ENCODE results near the gene SLC11A2.
A peak's percentile ranks its signal among the peaks of the same experiment; 100 is the strongest.
"Not testable (repeated sequence)": the region's sequence is repeated elsewhere in the genome, so short reads cannot be mapped to it uniquely, and the experiment has no call there.

Gene SLC11A2

DNA sequence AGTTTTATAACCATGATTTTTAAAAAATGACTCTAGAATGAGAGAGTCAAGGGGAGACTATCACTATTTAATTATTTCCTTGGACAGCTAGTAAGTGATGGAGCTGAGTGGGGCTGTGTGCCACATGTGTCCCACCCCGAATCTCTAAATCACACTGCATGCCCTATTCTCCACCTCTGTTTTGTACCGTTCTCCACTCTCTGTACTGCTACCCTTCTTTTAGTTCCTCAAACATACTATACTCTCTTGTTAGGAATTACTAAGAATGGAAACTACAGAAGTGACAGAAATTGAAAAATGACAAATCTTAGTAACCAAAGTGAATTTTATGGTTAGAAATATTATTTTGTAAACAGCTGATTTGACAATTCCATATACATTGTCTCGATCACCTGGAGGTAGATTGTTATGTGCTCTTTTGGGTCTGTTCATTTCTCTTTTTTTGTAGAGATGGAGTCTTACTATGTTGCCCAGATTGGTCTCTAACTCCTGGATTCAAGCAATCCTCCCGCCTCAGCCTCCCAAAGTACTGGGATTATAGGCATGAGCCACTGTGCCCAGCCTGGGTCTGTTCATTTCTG, 35.9 kb downstream of the SLC11A2 start:
- DNase-seq (ENCODE audit: low spot score), result no peak

DNA sequence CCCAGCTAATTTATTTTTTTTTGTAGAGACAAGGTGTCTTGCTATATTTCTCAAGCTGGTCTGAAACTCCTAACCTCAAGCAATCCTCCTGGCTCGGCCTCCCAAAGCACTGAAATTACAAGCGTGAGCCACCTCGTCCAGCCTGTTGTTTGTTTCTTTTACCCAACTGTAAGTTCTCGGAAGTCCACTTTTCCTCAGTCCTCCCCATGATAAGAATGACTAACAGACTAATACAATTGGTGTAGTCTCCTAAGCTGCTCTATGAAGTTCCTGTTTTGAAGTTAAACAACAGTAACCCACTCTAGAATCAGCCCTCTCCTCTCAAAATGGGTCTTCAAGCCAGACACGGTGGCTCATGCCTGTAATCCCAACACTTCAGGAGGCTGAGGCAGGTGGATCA, 37.3 kb downstream of the SLC11A2 start:
- no peak for DNase-seq (ENCODE audit: low spot score)

DNA sequence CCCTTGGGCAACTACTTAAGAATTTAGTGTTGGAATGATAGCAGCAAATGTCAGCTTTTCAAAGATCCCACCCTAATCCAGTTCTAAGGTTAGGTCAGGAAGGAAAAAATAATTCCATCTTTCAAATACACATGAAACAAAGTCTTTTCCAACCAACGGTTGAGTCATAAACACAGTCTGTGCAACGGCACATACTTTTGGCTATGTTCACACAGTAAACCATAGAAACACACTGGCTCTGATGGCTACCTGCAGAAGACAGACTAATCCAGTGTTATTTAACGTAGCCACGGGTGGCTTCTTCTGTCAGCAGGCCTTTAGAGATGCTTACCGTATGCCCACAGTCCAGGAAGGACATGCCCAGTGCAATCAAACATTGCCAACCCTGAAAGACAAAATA, 38.1 kb downstream of the SLC11A2 start:
- DNase-seq (ENCODE audit: low spot score), result no peak

DNA sequence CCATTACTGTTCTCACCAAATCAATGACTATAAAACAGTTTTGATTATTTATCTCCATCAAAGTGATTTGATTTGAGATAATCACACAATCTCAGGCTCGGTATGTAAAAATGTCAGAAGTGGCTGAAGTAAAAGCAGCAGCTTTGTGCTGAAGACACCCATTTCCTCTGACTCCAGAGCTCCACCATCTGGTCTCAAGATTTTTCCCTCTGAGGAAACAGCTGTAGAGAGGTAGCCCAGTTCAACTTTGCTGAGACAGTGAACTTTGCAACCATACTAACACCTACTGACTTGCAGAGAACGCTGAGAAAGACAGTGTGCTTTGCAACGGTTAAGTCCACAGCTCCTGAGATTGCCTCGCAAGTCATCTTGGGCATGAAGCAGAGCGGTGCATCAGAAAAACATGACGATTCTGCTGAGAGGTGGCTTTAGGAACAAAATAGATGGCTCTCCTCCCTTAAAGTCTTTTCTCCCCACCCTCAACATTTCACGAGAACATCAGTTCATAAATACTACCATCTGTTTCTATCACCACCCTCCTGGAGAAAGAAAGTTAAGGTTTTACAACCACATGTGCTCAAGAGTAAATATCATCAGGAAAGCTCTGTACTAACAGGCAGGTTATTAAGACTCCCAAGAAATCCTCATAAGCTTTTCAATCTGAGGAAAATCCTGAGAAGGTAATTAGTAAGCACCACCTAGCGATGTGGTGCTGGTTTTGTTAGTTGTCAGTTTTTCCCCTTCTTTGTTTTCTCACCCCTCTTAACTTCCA, 39.0 kb downstream of the SLC11A2 start:
- peak; percentile 66 for DNase-seq (ENCODE audit: low spot score)

DNA sequence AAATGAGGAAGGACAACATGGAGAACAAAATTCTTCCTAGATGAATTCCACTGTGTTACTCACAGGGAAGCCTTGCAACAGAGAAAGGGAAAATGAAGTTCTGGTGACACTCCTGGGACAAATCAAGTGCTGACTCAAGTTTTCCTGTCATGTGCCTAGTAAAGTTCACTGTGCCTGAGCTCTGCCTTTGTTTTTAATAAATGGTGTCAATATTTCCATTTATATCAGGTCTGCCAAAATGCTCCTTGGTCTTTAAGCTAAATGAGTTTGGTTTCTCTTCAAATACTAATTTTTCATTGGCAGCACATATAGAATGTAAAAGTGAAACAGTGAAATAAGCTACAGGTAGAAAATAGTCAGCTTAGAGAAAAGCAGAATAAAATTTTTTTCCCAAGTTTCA, 40.9 kb downstream of the SLC11A2 start:
- DNase-seq (ENCODE audit: low spot score), result no peak

DNA sequence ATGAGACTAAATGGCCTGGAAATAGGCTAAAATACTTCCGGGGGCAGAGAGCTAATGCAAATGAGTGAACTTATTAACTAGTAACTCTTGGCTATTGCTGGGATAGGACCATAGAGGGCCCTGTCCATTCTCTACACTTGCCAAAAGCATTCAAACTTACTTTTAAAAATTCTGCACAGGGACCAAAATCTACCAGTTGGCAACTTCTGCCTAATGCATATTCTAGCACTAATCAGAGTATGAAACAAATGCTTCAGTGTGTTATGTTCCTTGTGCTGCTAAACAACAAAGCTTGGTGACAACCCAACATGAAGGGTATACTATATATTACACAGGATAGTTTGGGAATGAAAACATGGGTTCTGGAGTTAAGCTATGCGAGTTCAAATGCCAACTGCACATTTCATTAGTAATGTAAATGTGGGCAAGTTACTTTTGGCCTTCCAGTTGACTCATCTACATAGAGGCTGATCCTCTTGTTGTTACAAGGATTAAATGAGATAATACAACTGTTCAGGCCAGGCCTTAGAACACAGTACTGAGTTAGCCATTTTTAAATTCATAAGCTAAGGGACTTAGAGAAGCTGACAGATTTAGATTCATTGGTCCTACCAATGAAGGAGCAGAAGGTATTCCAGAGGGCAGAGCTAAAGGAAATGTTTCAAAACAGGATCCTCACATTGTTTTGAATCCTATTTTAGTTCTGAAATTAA, 41.4 kb downstream of the SLC11A2 start:
- DNase-seq (ENCODE audit: low spot score), result no peak

DNA sequence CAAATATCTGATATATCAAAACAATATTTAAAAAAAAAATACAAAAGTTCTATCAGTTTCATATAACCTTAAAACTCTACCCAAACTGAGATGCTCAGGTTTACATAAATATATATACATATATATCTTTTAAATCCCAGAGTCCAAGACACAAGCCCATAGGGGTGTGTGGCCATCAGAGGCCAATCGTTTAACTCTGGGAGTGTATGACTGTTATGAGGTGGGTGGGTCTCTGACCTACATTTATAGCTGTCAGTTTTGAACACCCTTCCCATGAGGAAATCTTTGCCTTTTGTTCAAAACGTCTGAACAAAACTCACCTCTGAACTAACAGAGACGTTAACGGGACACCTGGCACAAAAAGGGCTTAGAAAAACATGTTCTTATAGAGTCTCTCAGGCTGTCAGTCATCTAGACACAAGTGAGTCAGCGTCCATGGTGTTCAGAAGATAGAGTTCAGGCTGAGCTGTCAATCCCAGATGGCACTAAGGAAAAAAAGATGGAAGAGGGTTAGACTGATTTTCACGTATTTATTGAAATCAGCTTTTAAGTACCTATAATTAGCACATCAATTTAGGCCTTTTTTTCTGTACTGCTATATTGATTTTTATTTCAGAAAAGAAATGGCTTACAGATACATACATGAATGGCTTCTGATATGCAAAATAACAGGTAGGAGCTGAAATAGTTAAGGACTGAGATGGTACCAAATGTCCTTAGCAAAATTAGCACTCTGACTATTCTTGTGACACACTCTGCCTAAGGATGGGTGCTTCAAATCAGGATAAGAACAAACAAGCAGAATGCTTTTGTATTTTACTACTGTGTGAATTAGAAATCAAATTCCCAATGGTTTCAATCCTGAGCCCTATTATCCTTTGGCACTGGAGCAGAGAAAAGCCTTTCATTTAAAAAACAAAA, 44.6 kb downstream of the SLC11A2 start:
- no peak for DNase-seq (ENCODE audit: low spot score)

DNA sequence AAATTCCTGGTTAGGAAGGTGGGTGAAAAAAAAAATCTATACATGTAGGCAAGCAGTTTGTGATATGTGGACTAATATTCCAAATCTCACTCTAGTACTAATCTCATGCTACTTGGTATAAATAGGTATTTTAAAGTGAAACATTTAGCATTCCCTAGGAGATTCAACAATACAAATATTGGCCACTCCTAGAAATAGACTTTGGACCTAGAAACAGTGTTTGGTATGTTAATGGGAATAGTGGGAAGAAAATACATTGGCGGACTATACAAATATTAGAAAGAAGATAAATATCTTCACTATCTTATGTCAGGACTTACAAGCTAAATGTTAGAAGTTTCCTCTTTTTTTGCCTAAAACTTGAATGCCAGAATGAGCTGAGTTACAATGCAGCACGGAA, 45.6 kb downstream of the SLC11A2 start:
- DNase-seq (ENCODE audit: low spot score), result no peak

DNA sequence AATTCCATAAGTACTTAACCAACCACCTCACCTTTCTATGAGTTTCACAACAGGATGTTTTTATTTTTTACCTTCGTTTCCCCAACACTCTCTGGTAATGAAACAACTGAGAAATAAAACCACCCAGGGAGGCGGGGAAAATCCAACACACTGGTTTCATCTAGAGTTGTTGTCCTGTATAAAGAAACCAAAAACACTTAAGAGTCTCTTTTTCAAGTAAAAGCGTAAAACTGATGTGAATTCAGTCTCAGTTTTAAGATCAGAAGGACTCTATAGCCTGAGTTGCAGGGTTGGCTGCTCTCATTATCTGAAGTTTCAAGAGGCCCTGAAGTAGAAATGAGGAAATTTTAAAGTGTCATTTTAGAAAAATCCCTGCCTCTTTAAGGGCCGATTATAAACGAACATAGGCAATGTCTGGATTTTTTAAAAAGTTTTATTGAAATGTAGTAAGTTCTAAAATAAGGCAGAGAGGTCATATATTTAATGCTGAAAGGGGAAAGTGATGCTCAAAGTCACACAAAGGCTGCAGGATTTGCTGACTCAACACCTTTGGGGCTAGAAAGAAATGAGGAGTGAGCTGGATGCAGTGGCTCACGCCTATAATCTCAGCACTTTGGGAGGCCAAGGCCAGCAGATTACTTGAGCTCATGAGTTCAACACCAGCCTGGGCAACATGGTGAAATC, 46.7 kb downstream of the SLC11A2 start:
- DNase-seq (ENCODE audit: low spot score), result no peak

DNA sequence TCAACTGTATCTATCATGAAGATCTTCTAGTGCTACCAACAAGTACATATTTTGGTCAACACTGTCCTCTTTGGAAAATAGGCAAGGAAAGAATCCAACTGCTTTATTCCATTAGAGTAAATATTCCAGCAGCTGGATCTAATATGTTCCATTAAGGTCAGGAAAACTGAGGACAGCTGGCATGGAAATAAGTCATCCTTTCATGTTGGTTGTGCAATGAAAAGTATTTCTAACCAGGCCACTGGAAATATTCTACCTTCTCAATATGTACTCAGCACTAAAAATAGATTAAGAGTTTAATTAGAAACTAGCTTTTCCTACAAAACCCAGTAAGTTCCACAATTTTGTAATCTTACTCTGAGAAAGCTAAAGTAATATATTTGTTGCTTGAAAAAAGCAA, 54.2 kb downstream of the SLC11A2 start:
- DNase-seq (ENCODE audit: low spot score), result no peak

DNA sequence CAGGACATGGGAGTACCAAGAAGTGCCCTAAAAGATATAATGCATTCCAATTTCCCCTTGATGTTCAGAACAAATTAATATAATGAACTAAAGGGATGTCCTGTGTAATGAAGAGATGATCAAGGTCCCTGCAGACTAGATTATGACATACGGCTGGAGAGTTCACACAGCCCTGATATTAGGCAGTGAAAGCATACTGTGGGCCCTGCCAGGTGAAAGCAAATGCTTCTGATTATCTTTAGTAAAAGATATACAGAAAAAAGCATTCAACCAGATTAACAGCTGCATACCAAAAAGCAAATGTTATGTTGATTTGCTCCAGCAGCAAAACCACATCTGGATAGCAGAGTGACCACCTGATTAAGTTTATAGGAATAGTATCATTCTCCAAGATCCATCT, 61.8 kb downstream of the SLC11A2 start:
- DNase-seq (ENCODE audit: low spot score), result no peak

DNA sequence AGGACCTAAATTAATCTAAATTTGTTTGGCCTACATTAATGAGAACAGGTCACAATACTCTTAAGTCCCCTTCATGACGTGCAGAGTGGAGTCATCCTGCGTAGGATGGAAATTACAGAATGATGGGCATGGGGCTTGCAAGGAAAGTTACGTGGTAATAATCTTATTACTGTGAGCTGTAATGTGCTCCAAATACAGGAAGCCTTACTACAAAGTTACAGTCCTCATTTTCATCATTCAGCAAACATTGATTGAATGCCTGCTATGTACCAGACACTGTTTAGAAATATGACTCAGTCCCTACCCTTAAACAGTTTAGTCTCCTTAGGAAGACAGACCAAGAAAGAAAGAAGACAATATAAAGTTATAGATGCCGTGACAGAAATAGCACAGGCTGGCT, 64.5 kb downstream of the SLC11A2 start:
- DNase-seq (ENCODE audit: low spot score), result no peak

DNA sequence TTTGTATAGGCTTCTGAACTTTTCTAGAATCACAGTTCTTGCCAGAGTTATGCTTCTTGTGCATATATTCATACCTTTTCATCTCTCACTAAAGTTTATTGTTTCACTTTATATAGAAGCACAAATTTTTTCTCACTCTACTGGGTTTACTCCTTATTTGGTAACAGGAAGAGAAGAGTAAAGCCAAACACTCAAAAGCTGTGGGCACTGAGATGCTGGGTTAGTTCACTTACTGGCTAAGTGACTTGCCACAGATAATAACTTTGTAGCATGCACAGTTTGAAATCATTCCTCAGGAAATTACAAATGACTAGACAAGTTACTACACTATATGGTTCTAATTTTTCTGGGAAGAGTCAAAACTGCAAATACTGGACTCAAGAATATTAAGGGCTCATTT, 66.1 kb downstream of the SLC11A2 start:
- no peak for DNase-seq (ENCODE audit: low spot score)

DNA sequence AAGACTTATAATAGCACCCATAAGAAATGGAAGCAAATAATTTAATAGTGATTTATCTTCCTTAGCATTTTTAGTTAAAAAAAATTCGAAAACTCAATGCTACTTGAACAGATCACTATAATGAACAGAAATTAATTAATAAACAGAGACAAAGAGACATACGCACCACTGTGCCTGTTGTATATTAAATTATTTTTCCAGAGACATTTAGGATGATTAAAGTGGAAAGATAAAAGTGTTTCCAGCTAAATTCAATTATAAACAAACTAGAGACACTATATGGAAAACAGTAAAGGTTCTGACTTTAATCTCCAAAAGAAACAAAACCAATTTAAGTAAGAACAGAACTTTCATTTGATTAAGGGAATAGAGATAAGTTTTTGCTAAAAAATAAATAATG, 70.5 kb downstream of the SLC11A2 start:
- DNase-seq (ENCODE audit: low spot score), result no peak

DNA sequence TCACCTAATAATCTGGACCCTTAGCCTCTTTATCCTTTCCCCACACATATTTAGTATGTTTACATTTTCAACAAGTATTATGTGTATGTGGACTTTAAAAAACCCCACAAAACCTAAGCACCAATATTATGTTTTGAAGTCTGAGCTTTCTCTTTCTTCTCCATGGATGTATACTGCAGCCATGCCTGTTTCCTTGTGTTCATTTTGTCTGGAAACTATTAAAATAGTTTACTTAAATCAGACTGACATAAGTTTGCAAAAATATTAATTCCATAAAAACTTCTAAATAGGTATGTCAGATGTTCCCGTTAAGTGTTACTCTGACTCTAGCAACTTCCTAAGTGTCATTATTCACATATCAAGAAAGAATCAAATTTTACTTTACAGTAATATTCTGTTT, 70.9 kb downstream of the SLC11A2 start:
- no peak for DNase-seq (ENCODE audit: low spot score)

DNA sequence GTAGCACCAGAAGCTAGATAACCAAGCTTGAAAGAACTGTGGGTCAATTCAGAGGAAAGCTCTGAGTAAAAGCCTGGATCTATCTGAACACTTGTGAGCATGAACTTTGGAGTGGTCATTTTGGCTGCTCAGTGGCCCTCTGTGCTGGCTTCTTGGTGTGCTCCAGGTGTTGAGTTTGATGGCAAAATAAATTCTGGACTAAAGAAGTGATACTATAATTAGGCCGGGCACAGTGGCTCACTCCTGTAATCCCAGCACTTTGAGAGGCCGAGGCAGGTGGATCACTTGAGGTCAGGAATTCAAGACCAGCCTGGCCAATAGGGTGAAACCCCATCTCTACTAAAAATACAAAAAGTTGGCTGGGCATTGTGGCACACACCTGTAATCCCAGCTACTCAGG, 71.4 kb downstream of the SLC11A2 start:
- DNase-seq (ENCODE audit: low spot score), result not testable (repeated sequence)

DNA sequence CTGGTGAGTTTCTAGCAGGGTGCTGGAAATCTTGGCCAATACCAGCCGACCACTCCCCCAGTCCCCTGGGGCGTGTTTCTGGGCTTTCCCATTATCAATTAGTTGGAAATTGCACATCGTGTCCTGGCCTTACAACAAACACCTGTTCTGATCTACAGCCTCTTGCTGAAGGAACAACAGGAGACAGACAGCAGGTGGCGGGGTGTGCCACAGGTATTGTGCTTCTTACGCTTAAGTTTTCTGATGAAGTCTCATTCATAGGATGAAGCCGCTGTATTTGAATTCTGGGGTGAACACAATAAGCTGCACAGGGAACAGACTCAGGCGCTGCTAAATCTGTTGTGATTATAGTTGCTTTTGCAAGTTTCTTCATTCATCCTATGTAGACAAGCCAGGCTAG, 73.1 kb downstream of the SLC11A2 start:
- no peak for DNase-seq (ENCODE audit: low spot score)

DNA sequence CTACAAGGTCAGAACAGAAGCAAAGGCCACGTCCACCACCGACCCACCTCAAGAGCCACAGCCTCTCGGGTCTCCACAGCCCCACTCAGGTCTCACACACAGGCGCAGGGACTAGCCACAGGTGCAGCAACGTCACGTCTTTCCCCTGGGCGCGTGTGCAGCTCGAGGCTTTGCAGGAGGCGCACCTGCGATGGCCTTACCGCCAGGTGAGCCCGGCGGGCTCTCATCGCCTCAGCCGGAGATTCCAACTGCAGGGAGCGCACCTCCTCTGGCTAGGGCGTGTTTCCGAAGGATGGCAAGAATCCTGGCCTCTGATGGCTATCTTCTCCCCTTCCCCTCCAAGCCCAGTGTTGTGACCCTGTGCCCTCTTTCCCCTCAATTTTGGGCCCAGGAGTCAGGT, 73.7 kb downstream of the SLC11A2 start, which contains the start of gene HIGD1C:
Gene HIGD1C, plus strand, starts transcription at position 35 of the 400 bp plus-strand sequence. CDS start 1,455 bp downstream, outside the sequence.
- DNase-seq (ENCODE audit: low spot score), result no peak

DNA sequence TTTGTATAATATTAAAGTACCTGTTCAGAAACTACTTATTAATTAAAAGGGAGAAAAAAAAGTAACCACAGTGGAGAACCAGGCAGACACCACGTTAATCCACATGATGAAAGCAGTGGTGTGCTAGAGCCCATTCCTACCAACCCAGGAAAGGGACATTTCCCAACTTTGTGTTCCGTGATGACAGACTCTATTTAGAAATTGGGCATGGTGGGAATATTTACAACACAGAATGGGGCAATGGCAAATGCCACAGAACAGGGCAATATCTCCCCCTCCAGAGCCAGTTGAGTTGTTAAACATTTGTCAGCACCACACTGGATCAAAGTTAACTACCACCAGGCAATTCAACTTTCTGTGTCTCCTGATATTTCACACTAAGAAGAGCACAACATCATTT, 75.1 kb downstream of the SLC11A2 start:
- DNase-seq (ENCODE audit: low spot score), result no peak

DNA sequence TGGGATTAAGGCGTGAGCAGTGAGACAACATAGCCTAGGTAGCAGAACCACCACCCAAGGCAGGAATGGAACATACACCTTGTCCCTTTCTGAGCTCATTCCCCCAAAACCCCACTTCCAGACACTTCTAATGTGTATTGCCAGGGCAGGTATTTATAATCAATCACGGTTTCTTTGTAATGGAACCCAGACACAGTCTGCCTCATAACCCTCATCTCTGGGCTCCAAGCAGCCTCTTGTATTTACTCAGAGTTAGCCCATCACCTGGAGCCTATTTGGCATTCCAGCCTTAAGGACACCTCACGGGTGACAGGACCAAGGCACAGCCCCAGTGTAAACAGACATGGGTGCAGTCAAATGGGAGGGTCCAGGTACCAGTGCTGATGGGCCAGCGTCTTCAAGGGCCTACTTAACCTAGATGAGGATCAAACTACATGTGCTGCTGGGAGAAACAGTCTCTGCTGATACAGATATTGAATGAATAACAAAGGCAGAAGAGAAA, 76.3 kb downstream of the SLC11A2 start:
- DNase-seq (ENCODE audit: low spot score), result no peak

DNA sequence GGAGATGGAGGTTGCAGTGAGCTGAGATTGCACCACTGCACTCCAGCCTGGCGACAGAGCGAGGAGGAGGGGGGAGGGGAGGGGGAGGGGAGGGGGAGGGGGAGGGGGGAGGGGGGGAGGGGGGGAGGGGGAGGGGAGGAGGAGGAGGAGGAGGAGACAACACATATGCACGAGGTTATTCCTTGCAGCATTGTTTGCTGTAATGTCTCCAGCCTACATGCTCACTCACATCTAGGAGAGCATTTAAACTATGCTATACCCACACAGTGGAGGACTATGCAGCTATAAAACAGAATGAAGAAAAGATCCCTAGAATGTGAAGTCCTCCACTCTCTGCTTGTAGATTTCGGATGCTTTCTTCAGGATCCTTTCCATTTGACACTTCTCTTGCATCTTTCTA, 77.4 kb downstream of the SLC11A2 start:
- DNase-seq (ENCODE audit: low spot score), result no peak

Data from iPS-NIHi11 (cell line).